Cardiac fibroblast (primary cell): ENCODE data around the gene LGALS3BP.

Experiments
- DNase-seq, 2 donors: peaks; one replicate each; pipeline versions ENCODE4 v3.0.0 to v3.0.0-alpha.2; 2010; ENCODE audit warnings: low read depth in 2 of 2
- H3K4me3 ChIP-seq, 2 donors: replicated peaks in 1 of 2; 1 replicate in 1 of 2; 2 replicates in 1 of 2; pipeline ENCODE4 v1.5.1; 2011; ENCODE audit warnings: low read depth in 2 of 2, low read length in 2 of 2, mild to moderate bottlenecking in 2 of 2, moderate library complexity in 1 of 2
- CTCF ChIP-seq: IDR thresholded peaks from one replicate; pipeline ENCODE4 v1.5.1; 2011; ENCODE audit warnings: low read depth, mild to moderate bottlenecking, low read length, inconsistent platforms

LGALS3BP gene

GRCh38 chr17:78971756-78972506 lies 7.8 kb downstream of the LGALS3BP start:
- no peak for TF ChIP-seq CTCF
- no peak overlapping the region for H3K4me3 ChIP-seq
- DNase-seq = no peak

GRCh38 chr17:78970834-78971755 lies 8.6 kb downstream of the LGALS3BP start:
- DNase-seq = peak; percentile 82
- TF ChIP-seq CTCF = peak; percentile 87

GRCh38 chr17:78969865-78970264 lies 9.9 kb downstream of the LGALS3BP start:
- H3K4me3 ChIP-seq = no peak overlapping the region
- no peak for DNase-seq
- TF ChIP-seq CTCF = no peak

More at GRCh38 chr17:78970834-78971755, 8.6 kb downstream of the LGALS3BP start:
- no peak overlapping the region for H3K4me3 ChIP-seq

- no peak for DNase-seq
- no peak for TF ChIP-seq CTCF
- no peak overlapping the region for H3K4me3 ChIP-seq
Observed at GRCh38 chr17:78967782-78968362, 11.9 kb downstream of the LGALS3BP start.

GRCh38 chr17:78966910-78967600 lies 12.7 kb downstream of the LGALS3BP start:
- TF ChIP-seq CTCF = no peak
- no peak overlapping the region for H3K4me3 ChIP-seq
- no peak for DNase-seq

- no peak for DNase-seq
- no peak for TF ChIP-seq CTCF
- no peak overlapping the region for H3K4me3 ChIP-seq
Observed at GRCh38 chr17:78966123-78966813, 13.5 kb downstream of the LGALS3BP start.
